K562 (cell line): Measurements from ENCODE around the gene NR1I3. TPM values are rescaled to one million over a fixed set of nuclear protein-coding genes. Genes with fewer than 3 reads are reported as not detected.
A peak's percentile ranks its signal among the peaks of the same experiment; 100 is the strongest.

Experiments
- ERF ChIP-seq: fragments of 450-650 bp; formaldehyde crosslinking; IDR thresholded peaks from 2 replicates; pipeline ENCODE4 v1.4.0; 2020; ENCODE audit warnings: mild to moderate bottlenecking, mixed read lengths
- GABPA ChIP-seq: fragments of 200-800 bp; sonication (Bioruptor generic); conservative IDR thresholded peaks from 2 replicates; pipeline ENCODE4 v1.6.1; 2016; ENCODE audit warnings: low read depth, missing genetic modification characterization, missing compliant biosample characterization
- POLR2A ChIP-seq: fragments of 450-650 bp; conservative IDR thresholded peaks from 2 replicates; pipeline ENCODE4 v1.6.1; 2016
- SIN3B ChIP-seq: fragments of 450-650 bp; IDR thresholded peaks from 2 replicates; pipeline ENCODE4 v1.6.1; 2017; ENCODE audit warnings: low read depth, mild to moderate bottlenecking, moderate library complexity
- TFAM ChIP-seq: fragments of 250-450 bp; sonication (Bioruptor Pico); conservative IDR thresholded peaks from 2 replicates; pipeline ENCODE4 v1.5.0; 2021; ENCODE audit warnings: mild to moderate bottlenecking, moderate library complexity
- YBX1 ChIP-seq: fragments of 450-650 bp; IDR thresholded peaks from 2 replicates; pipeline ENCODE4 v1.7.1; 2016; ENCODE audit warnings: mild to moderate bottlenecking
- ZBTB17 ChIP-seq: fragments of 450-650 bp; formaldehyde crosslinking; IDR thresholded peaks from 2 replicates; pipeline ENCODE4 v1.4.0; 2020; ENCODE audit warnings: mild to moderate bottlenecking
- ZNF311 ChIP-seq: fragments of 250-450 bp; sonication (Bioruptor Pico); IDR thresholded peaks from 2 replicates; pipeline ENCODE4 v1.4.0; 2020; ENCODE audit warnings: mild to moderate bottlenecking, moderate library complexity
- ZNF586 ChIP-seq: fragments of 450-650 bp; formaldehyde crosslinking; conservative IDR thresholded peaks from 2 replicates; pipeline ENCODE4 v1.4.0; 2020; ENCODE audit warnings: mild to moderate bottlenecking, moderate library complexity
- polyA plus RNA-seq, 8 experiments: library from polyadenylated mRNA; depleted of rRNA in 4 of 8; stranded (reverse) in 5 of 8; unstranded in 3 of 8; fragments of >200 nt; fragmentation: Nextera tagmentation in 2 of 8; fragmentation: Illumina TruSeq in 1 of 8; extraction: Ambion mirVana in 2 of 8; extraction: Trizol in 1 of 8; gene quantifications; 2 replicates each; pipeline versions ENCODE4 v1.2.1 to v1.2.3, GENCODE V29; 2011 to 2014; ENCODE audit warnings: inconsistent platforms in 1 of 8, missing spikeins in 1 of 8
- total RNA-seq, 7 experiments: library from RNA; depleted of rRNA in 6 of 7; stranded (reverse); fragments of >200 nt in 6 of 7; fragmentation: Illumina TruSeq in 2 of 7; extraction: Trizol in 2 of 7; gene quantifications; 2 replicates each; pipeline versions ENCODE4 v1.2.1 to v1.2.3, GENCODE V29; 2011 to 2021; ENCODE audit warnings: low replicate concordance in 1 of 7
- TF ChIP-seq, protein P1 (sequence below), 3 experiments: IDR thresholded peaks in 2 of 3; conservative IDR thresholded peaks in 1 of 3; 2 replicates each; pipeline ENCODE4 v1.5.1; 2011 to 2012; ENCODE audit warnings: low read length in 3 of 3, mild to moderate bottlenecking in 3 of 3, control low read depth in 2 of 3, improper control_type of control experiment in 1 of 3, inconsistent platforms in 1 of 3, low read depth in 1 of 3, mixed read lengths in 1 of 3, moderate library complexity in 1 of 3; ENCODE audit not compliant: insufficient read depth in 2 of 3
- TF ChIP-seq, protein P2 (sequence below): fragments of 450-650 bp; formaldehyde crosslinking; IDR thresholded peaks from 2 replicates; pipeline ENCODE4 v1.4.0; 2020; ENCODE audit warnings: mild to moderate bottlenecking, moderate library complexity

The NR1I3 gene
- total and polyA plus RNA-seq, 9 of the 15 experiments (the other 6 are each of a cell fraction or from before 2014, with no cell fraction given), result 0.11 TPM; not detected in 8

- TF ChIP-seq, protein P1, sequence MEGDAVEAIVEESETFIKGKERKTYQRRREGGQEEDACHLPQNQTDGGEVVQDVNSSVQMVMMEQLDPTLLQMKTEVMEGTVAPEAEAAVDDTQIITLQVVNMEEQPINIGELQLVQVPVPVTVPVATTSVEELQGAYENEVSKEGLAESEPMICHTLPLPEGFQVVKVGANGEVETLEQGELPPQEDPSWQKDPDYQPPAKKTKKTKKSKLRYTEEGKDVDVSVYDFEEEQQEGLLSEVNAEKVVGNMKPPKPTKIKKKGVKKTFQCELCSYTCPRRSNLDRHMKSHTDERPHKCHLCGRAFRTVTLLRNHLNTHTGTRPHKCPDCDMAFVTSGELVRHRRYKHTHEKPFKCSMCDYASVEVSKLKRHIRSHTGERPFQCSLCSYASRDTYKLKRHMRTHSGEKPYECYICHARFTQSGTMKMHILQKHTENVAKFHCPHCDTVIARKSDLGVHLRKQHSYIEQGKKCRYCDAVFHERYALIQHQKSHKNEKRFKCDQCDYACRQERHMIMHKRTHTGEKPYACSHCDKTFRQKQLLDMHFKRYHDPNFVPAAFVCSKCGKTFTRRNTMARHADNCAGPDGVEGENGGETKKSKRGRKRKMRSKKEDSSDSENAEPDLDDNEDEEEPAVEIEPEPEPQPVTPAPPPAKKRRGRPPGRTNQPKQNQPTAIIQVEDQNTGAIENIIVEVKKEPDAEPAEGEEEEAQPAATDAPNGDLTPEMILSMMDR (IDR thresholded peaks at IDR 0.05 in 2 of 3, conservative IDR thresholded peaks at IDR 0.05 in 1 of 3; ENCODE audit: insufficient read depth in 2 of 3, low read depth in 1 of 3, low read length in 3 of 3), result no peak
- TF ChIP-seq ZNF311, result 0 out of 2 replicates have a peak, but pooled peaks have one; percentile 18
- TF ChIP-seq, protein P2, sequence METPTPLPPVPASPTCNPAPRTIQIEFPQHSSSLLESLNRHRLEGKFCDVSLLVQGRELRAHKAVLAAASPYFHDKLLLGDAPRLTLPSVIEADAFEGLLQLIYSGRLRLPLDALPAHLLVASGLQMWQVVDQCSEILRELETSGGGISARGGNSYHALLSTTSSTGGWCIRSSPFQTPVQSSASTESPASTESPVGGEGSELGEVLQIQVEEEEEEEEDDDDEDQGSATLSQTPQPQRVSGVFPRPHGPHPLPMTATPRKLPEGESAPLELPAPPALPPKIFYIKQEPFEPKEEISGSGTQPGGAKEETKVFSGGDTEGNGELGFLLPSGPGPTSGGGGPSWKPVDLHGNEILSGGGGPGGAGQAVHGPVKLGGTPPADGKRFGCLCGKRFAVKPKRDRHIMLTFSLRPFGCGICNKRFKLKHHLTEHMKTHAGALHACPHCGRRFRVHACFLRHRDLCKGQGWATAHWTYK (CRISPR knock-in tag), result 0 out of 2 replicates have a peak, but pooled peaks have one; percentile 36
- TF ChIP-seq GABPA (tag), result peak; percentile 50
- TF ChIP-seq TFAM (CRISPR knock-in tag), result no peak
- peak; percentile 46; the same call in 1 of the 2 replicates for TF ChIP-seq ZBTB17 (CRISPR knock-in tag)
- peak; percentile 41; the same call in 1 of the 2 replicates for TF ChIP-seq POLR2A
- no peak for TF ChIP-seq SIN3B
- TF ChIP-seq ERF, result peak; percentile 55; the same call in 1 of the 2 replicates
- no peak for TF ChIP-seq YBX1
- TF ChIP-seq ZNF586 (CRISPR knock-in tag), result no peak
- TF ChIP-seq, all 486 proteins: peak for 9
These were observed 22.9 kb downstream of the NR1I3 start, which contains the start of gene FCER1G (continued) for GRCh38 chr1:161215076-161215475.
